Midbrain (tissue), 1 donor: Measurements from ENCODE around the gene ESR2.
"Not testable (repeated sequence)": the region's sequence is repeated elsewhere in the genome, so short reads cannot be mapped to it uniquely, and the experiment has no call there.

Experiments
- DNase-seq: peaks from one replicate; lab custom pipeline; 2025; lab: John Stamatoyannopoulos, UW

Gene ESR2

GRCh38 chr14:64126548-64126947, 167.6 kb downstream of the ESR2 start:
- no peak for DNase-seq

DNA sequence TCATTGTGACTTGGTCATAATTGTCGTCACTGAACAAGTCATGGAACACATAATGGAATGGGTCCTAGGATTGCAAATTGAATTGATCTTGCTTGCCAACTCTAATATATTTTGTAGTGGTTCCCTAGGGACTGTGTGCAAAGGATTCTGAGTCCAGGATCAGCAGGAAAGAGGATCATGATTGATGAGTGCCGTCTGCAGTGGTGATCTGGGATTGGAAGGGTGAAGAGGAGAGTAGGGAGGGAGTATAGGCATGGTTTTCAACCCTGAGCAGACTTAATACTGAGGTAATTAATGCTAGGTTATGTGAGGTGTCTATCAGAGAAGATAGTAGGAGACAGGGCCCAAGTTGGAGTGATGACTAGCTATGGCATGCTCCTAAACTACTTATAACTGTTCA, 168.9 kb downstream of the ESR2 start:
- DNase-seq: no peak

DNA sequence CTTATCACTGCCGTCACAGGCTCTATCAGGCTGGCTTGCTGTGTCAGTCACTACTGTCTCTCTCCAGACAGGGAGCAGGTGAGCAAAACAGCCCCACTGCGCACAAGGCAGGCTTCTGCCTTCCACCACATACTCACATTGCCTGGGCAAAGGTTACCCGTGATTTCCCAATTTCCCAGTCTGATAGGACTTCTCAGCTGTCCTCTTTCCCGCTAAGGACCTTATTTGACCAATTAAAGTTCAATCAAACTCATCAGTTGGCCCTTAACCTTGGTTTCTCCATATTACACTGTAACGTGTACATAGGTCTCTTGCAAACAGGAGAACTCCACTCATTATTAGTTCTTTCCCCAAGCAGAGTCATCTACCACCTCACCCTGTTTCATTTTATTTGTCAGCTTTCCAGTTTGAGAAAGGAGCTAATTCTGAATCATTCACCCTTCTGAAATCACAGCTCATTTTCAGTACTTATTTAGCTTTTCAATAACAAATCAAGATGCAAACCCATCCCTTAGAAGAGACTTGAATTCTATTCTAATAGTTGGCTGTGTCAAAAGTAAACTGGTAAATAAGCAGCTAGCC, 170.8 kb downstream of the ESR2 start:
- DNase-seq: no peak

DNA sequence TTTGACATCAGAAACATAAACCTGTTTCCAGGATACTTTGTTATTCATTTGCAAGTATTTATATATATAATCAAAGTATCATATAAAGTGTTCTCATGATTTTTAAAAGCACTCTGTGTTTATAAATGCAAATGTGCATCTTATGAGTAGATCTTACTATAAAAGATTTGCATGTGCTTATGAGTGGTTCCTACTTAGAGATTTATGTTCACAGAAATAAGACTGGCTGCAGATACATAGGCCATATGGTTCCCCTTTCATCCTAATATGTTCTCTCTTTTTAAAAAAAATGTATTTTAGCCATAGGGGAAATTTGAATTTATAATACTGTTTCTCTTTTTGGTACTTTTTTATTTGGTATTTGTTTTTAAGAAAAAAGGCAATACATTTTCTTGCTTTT, 174.2 kb downstream of the ESR2 start:
- DNase-seq: no peak

DNA sequence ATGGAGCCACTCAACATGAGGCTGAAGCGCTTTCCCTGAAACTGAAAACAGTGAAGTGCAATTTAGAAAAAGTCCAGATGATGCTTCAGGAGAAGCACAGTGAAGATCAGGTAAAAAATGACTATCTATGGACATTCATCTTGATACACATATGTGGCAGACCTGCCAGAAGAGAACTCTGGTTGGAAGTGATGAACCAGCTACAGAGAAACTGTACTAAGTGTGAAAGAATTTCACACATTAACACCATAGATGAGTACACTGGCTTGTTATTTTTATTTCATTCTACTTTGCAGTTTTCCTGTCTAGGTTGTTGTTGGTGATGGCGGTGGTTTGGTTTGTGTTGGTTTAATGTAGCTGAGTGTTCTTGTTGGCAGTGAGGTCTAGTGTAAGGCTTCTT, 174.7 kb downstream of the ESR2 start:
- no peak for DNase-seq

DNA sequence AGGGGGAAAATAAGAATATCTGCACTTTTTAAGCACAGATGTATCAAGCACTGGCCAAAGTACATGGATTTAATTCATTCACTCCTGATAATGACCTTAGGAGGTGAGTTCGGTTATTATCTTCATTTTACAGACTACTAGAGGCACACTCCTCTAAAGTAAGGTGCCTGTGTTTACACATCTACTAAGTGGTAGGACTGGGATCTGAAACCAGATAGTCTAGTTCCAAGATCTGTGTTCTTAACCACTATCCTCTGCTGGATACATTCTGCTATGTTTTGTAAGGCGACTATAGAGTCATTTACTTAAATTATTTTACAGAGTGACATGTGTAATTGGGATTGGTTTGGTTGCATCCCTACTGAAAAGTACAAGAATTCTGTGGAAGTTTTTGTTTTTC, 175.3 kb downstream of the ESR2 start:
- no peak for DNase-seq

- not testable (repeated sequence) for DNase-seq
Measured at GRCh38 chr14:64118403-64118742, 175.8 kb downstream of the ESR2 start.

DNA sequence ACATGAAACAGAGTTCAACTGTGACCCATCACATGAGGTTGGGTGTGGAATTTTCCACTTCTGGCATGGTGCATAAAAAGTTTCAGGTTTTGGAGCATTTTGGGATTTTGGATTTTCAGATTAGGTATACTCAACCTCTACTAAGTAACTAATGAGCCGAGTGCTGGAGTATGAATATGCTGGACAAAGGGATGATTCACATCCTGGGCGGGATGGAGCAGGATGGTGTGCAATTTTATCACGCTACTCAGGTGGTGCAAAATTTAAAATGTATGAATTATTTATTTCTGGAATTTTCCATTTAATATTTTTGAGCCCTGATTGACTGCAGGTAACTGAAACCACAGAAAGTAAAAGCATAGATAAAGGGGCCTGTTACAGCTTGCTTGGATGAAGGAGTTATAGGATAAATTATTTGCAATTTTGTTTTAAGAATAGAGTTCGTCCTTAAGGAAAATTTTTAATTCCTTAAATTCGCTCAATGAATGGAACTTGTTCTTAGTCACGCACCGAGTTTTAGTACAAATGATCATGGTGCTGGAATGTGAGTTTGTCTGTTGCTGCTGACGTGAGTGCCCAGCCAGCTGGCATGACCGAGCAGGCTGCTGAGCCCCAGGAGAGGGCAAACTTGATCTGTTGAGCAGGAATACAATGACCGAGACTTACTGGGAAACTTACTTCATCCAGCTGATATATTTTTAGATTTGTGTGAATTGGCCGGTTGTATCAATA, 176.3 kb downstream of the ESR2 start:
- DNase-seq: no peak

GRCh38 chr14:64115401-64115800, 178.8 kb downstream of the ESR2 start:
- no peak for DNase-seq

DNA sequence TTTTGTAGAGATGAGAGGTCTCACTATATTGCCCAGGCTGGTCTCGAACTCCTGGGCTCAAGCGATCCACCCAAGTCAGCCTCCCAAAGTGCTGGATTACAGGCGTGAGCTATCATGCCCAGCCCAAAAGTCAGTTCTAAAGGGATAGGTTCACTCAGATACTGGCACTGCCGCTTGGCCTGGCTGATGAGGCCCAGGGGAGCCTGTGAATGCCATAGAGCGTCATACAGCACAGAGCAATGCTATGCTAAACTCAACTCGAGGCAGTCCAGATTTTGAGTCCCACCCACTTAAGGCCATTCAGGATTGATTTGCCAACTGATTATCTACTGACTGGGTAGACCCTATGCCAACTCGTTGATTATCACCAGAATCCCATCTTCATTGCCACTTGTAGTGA, 179.4 kb downstream of the ESR2 start:
- DNase-seq: no peak

DNA sequence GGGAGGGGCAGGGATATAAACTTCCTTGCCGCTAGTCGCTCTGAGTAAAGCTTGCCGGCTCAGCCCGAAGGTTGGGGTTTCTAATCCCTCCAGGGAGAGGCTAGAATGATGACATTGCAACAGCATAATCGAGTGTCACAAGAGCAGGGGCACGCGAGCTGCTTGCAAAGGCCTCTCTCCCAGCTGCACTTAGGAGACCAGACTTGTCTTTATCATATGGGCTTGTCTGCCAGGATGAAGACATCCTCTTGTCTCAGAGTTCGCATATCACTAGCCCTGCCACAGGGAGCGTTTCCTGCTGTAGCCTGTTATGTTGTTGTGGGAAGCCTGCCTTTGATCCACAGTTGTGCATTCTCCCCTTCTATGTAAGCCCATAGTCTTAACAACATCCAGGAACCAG, 180.0 kb downstream of the ESR2 start:
- no peak for DNase-seq

GRCh38 chr14:64112867-64113678, 181.1 kb downstream of the ESR2 start:
- no peak for DNase-seq

GRCh38 chr14:64110802-64111201, 183.4 kb downstream of the ESR2 start:
- DNase-seq: no peak

DNA sequence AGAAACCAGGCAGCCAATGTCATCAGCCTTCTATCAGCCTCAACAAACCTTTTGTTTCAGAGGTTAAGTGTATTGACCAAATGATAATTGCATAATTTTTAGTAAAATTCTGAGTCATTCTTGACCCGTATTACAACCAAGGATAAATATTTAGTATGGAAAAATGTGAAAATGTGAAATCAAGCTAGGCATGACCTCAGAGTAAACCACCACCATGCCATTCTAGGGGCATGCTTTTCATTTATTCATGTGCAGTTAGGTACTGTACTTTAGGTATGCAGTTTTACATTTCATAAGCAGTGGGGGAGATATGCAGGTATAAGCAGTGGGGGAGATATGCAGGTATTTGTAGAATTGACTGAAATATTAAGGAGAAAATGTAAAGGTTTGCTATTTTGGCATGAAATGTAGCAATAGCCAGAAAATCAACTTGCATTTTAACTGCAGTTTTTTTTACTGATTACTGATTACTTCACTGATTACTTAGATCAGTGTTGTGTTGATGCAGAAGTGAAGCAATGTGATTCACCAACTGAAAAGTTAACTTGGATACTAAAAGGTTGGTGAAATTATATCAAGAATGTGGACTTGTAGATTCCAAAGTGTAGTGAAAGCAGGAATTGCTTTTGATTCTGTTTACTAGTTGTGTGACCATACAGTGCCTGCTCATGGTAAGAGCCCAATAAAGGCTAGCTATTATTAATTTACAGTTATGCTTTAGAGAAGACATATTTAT, 184.2 kb downstream of the ESR2 start:
- no peak for DNase-seq

- no peak for DNase-seq
Measured at GRCh38 chr14:64107438-64107837, 186.7 kb downstream of the ESR2 start.

- no peak for DNase-seq
Measured at GRCh38 chr14:64098120-64098519, 196.1 kb downstream of the ESR2 start.

DNA sequence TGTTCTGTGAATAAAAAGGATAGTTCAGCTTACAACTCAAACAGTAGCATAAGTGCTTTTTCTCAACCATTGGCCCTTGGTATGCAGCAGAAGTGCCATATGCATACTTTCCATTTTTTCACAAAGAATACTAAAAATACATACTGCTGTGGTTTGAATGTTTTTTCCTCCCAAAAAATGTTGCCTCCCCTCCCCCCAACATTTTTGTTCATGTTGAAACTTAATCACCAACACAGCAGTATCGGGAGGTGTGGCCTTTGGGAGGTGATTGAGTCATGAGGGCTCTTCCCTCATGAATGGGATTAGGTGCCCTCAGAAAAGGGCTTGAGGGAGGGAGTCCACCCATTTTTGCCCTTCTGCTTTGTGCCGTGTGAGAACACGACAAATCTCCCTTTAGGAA, 198.6 kb downstream of the ESR2 start:
- DNase-seq: no peak

GRCh38 chr14:64092940-64093339, 201.2 kb downstream of the ESR2 start:
- no peak for DNase-seq

DNA sequence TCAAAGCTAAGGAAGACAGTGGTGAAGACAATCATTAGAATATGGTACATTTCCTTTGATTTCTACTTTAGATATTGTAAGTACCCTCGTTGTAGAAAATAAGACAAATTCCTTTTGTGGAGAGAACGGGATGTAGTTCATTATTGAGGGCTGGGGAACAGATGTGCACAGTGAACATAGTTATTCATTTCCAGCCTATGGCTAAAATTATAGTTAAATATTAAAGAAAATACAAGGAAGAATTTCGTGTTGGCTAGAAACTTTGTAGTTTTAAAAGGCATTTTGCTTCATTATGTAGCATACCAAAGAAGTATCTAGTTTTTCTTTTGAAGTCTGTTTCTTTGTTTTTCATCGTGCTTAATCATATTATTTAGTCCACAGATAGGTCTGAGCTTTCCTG, 201.8 kb downstream of the ESR2 start:
- no peak for DNase-seq

DNA sequence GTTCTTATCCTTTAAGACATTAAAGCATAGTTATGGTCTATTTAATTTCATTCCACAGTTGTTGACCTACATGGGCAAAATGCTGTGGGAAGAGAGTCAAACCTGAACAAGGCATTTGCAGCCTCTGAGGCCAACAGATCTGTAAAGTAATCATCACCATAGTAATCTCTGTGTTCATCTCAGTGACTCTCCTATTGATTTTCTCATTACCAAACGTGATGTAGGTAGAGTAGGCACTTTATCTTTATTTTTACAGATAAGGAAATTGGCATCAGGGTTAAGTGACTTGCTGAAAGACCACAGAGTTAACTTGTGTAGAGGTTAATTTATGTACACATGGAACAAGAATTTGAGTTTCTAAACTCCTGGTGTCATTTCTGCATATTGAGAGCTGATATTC, 203.0 kb downstream of the ESR2 start:
- DNase-seq: no peak

DNA sequence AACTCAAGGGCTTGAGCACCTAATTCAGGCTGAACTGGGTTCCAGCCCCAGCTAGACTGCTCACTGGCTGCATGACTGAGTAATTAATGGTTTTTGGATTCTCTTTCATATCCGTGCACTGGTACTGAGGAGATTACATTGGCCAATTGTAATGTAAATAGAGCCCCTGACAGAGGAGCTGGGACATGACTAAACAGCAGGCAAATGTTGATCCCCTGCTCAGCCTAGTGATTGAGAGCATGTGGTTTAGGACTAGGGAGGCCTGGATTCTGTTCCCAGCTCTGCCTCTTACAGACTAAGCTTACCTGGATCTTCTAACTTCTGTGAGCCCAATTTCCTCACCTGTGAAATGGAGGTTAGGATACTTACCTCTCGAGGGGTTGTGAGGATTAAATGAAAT, 204.3 kb downstream of the ESR2 start:
- DNase-seq: no peak

GRCh38 chr14:64088647-64088964, 205.6 kb downstream of the ESR2 start:
- no peak for DNase-seq

GRCh38 chr14:64082837-64083236, 211.3 kb downstream of the ESR2 start:
- no peak for DNase-seq
